Activated T-cell treated with anti-CD3 and anti-CD28 coated beads, Interleukin-2, amount 50 U/mL, for 48 hours (primary cell): Measurements from ENCODE around the gene INKA2.

Experiments used
- DNase-seq, 2 experiments: peaks; one replicate each; pipeline ENCODE4 v3.0.0-alpha.2; 2020

The INKA2 gene

GRCh38 chr1:111699268-111699667 lies 39.9 kb downstream of the INKA2 start:
- DNase-seq, result no peak

GRCh38 chr1:111696330-111696729 lies 42.9 kb downstream of the INKA2 start:
- no peak for DNase-seq

- no peak for DNase-seq
Measured at GRCh38 chr1:111695801-111696200, 43.4 kb downstream of the INKA2 start.

GRCh38 chr1:111691886-111692285 lies 47.3 kb downstream of the INKA2 start:
- DNase-seq, result no peak

- no peak for DNase-seq
Measured at GRCh38 chr1:111690306-111690617, 48.9 kb downstream of the INKA2 start.
